GDM1 (cell line): Measurements from ENCODE around the gene UQCRC1.

Experiments
- DNase-seq: peaks from one replicate; lab custom pipeline; 2025; lab: John Stamatoyannopoulos, UW

Gene UQCRC1

GRCh38 chr3:48599077-48599501 lies 10.4 kb downstream of the UQCRC1 start:
- DNase-seq: no peak

- DNase-seq: no peak
Measured at GRCh38 chr3:48598323-48599076, 10.9 kb downstream of the UQCRC1 start.

GRCh38 chr3:48597408-48597800 lies 12.0 kb downstream of the UQCRC1 start:
- no peak for DNase-seq

GRCh38 chr3:48596676-48597407 lies 12.6 kb downstream of the UQCRC1 start:
- DNase-seq: no peak

GRCh38 chr3:48596157-48596556 lies 13.3 kb downstream of the UQCRC1 start:
- DNase-seq: no peak

GRCh38 chr3:48595526-48596121 lies 13.8 kb downstream of the UQCRC1 start:
- no peak for DNase-seq

- DNase-seq: no peak
Measured at GRCh38 chr3:48595075-48595525, 14.3 kb downstream of the UQCRC1 start, which contains the start of gene COL7A1. Gene COL7A1 (minus strand): TSS chr3:48595329. CDS start chr3:48595159, 170 bp downstream.

GRCh38 chr3:48594417-48595049 lies 14.9 kb downstream of the UQCRC1 start:
- no peak for DNase-seq

- no peak for DNase-seq
Measured at GRCh38 chr3:48593337-48593736, 16.1 kb downstream of the UQCRC1 start.

- DNase-seq: no peak
Measured at GRCh38 chr3:48592519-48593087, 16.8 kb downstream of the UQCRC1 start.

GRCh38 chr3:48591886-48592518 lies 17.4 kb downstream of the UQCRC1 start:
- no peak for DNase-seq

- DNase-seq: no peak
Measured at GRCh38 chr3:48591436-48591835, 18.0 kb downstream of the UQCRC1 start.

- DNase-seq: no peak
Measured at GRCh38 chr3:48588230-48588629, 21.2 kb downstream of the UQCRC1 start.

- no peak for DNase-seq
Measured at GRCh38 chr3:48587686-48588085, 21.8 kb downstream of the UQCRC1 start.

- no peak for DNase-seq
Measured at GRCh38 chr3:48585411-48585810, 24.0 kb downstream of the UQCRC1 start.

- DNase-seq: no peak
Measured at GRCh38 chr3:48584836-48585235, 24.6 kb downstream of the UQCRC1 start.

- no peak for DNase-seq
Measured at GRCh38 chr3:48581621-48582481, 27.6 kb downstream of the UQCRC1 start.

GRCh38 chr3:48576647-48577046 lies 32.8 kb downstream of the UQCRC1 start:
- DNase-seq: no peak

GRCh38 chr3:48575366-48575765 lies 34.1 kb downstream of the UQCRC1 start:
- no peak for DNase-seq

GRCh38 chr3:48573973-48574585 lies 35.4 kb downstream of the UQCRC1 start:
- DNase-seq: no peak
